DMS 273 (cell line): ENCODE results near the gene SNX14.

Experiments
- DNase-seq: peaks from one replicate; lab custom pipeline; 2025; ENCODE audit not compliant: unreplicated experiment; lab: John Stamatoyannopoulos, UW

SNX14 gene

DNA sequence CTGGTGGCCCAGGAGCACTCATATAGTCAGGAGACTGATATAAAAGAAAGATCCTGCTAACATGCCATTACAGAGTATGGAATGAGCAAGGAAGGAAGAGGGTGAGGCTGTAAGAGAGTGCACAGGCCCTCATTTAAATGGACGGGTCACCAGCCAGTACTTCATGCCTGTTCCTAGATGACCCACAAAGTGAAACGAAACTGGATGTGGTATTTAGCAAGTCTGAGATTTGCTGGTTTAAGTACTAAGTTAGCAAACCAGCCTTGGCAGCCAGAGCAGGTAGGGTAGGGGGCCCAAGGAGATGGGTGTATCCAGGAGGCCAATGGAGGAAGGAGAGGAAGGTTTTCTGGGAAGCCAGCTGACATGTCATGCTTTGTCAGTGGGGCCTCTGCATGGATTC, 127.9 kb downstream of the SNX14 start:
- no peak for DNase-seq

DNA sequence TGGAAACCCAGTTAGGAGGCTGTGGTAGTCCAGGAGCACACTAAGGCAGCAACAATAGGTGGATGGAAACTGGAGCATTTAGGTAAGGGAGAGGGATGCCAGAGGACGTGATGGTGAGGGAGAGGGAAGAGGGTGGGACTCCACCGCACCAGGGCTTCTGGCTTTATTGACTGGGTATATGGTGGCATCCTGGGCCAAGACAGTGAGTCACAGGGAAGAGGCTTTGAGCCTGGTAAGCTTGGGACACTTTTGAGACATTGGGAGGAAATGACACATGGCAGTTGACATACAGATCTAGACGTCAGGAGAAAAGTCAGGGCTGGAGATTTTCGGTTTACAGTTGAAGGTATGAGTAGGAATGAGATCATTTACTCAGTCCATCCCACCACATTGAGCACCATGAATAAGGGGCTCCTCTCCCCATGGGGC, 128.9 kb downstream of the SNX14 start:
- no peak for DNase-seq

DNA sequence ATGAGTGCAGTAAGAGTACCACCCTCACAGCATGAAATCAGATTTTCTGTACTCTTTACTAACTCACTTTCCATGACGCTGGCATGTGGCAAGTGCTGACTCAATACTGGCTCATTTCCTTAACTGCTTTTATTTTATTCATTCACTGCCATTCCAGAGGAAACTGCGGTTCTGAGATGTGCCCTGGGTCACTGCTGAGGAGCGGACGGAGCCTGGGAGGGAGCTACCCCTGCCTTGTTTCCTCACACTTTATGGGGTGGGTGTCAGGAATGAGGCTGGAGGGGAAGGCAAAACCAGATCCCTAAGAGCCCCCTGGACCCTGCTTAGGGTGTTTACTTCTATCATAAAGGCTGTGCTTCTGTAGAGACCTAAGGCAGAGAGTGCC, 129.4 kb downstream of the SNX14 start:
- no peak for DNase-seq

DNA sequence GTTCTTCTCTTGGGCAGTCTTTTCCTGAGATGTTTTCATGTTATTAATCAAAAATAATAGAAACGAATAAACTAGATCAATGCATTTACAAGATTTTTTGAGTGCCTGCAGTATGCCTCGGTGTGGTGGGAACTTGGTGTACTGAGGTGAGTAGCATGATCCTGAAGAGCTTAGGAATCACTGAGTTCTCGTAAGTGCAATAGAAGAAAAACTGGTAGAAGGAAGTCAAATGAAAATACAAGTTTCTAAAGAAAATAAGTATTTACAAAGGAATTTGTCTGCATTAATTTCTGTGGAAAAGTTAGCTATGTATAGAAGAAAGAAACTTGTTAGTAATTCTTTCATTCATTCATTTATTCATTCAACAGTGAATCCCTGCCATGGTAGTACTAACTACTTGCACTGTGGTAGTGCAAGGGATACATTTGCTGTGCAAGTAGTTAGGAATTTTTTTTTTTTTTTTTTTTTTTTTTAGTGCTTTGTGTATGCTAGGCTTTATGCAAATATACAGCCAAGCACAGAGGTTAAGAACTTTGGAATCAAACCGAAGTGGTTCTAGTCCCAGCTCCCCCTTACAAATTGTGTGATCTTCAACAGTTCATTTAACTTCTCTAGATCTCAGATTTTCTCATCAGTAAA, 129.9 kb downstream of the SNX14 start:
- no peak for DNase-seq

DNA sequence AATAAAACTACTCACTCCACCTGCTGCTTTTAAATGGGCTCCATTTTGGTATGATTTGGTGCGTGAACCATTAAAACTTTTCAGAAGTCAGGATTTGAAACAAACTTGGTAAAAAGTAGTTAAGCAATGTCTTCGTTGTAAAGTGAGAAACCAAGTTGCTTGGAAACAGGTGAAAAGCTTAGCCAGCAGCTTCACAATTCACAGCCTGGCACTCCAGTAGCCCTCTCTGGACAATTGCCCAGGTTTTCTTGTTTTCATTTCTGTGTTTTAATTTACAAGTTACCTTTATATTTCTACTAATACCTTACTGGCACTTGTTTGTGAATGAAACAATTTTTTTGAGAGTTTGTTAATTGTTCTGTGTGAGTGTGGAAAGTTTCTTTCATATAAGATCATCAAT, 131.0 kb downstream of the SNX14 start:
- peak; percentile 27 for DNase-seq

DNA sequence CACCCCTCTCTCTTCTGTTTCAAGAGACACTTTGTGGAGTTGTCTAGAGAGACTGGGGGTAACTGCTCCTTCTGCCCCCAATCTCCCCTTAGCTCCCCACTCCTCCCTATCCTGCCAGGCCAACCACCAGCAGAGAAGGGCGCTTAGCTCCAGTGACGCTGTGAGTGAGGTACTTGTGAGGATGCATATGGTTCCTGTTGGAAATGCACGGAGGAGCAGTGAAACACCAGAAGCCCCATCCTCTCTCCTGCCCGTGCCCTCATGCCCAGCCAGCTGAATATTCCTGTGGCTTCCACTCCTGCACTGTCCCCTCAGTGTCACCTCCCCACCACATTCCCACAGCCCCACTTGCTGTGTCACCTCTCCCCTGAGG, 131.9 kb downstream of the SNX14 start:
- DNase-seq = no peak

DNA sequence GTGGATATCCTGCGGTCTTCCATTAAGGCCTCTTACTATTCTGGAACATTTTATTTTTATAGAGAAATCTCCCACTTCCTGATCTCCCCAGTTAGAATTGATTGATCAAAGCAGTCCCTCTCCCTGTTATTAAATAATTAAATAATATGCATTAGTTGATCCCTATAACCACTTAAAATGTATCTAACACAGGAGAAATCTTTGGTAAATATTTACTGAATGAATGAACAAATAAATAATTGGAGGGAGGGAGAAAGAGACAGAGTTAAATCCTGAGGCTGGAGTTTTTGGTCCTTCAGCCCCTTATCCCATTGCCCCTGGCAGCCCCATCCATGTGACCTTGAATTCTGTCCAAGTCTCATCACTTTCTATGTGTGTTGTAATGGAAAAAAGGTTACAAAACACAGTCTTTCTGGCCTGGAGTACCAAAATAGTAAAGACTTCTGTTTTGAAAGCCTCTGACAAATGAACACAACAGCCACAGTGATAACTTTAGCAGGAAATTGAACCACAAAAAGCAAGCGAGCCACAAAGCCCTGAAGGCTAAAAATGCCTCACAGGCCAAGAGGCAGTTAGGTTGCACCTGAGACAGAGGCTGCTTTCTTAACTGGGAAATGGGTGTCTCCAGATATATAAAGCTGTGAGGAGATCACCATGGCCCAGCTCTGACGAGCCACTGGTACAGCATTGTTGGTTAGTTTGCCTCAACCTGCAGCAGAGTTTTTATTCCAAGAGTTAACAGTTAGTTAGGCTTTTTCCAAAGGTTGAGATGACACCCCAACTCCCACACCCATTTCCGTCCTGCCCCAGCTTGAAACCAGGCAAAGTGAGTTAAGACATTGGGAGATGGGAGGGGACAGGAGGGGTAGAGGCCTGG, 132.5 kb downstream of the SNX14 start:
- DNase-seq = no peak

DNA sequence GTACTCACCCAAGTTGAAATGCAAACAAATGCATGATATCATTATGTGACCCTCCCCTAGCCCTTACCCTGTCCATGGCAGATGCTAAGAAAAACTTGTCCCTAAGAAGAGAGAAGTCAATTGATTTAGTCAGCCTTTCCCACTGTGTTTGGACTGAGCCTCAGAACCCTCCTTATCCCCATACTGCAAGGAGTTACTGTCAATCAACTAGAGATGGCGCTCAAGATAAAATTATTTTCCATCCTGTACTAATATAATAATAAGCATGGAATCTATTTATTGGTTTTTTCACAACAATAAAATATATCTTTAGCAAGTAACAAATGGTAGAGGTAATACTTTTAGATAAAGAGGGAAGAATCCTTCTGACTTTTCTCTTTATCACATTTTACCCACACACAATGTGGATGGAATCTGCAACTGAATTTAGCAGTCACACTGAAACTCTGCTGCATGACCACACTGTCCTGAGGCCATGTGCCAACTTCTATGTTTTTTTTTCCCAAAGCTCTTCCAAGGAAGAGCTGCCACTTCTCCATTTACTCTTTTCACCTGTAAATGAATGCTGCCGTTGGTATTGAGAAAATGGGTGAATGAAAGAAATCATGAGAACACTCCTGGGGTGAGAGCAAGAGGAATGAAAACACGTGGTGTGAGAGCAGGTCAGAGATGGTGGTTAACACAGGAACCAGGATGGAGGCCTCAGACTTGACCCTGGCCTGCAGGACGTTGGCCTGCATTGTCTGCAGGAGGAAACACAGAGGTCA, 133.3 kb downstream of the SNX14 start:
- no peak for DNase-seq

DNA sequence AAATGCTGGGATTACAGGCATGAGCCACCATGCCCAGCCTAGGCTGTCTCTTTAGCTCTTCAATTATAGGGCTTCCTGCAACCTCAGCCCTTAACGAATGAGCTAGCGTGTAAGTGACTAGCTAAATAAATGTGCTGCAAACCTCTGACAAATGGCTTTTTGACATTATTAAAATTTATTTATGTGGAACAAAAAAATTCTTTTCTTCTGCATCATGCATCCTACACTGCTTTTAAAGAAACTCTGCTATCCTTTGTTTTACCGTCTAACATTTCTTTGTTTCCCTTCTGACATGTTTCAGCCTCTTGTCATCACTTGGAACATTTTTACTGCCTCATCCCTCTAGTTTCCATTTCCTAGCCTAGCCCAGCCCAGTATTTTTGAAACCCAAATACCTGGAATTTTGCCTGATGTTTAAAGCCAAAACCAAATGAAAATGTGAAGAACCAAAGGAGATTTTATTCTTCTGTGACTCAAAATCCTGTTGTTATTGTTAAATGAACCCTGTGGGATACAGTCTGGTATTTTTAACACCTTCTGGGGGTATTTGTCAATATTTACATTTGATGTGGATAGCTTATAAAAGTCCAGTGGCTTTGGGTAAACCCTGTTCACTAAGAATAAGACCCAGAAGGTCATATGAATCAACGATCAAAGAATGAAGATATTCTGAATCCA, 134.3 kb downstream of the SNX14 start:
- no peak for DNase-seq

DNA sequence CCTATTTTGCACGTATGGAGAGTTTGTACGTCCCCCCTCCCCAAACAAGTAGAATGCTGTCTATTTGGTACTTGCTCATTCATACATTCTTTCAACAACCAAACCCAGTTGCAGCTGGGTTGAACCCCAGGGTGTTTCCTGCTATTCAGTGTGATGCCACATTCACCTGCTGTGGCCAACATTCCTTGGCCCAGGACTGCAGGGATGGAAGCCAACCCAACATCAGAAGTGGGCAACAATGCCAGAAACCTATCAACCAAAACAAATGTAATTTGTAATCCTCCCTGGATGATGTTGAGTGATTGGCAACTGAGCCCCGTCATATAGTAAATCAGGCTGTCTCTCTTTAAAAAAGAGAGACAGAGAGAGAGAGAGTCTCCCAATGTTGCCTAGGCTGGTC, 134.9 kb downstream of the SNX14 start:
- DNase-seq = no peak

DNA sequence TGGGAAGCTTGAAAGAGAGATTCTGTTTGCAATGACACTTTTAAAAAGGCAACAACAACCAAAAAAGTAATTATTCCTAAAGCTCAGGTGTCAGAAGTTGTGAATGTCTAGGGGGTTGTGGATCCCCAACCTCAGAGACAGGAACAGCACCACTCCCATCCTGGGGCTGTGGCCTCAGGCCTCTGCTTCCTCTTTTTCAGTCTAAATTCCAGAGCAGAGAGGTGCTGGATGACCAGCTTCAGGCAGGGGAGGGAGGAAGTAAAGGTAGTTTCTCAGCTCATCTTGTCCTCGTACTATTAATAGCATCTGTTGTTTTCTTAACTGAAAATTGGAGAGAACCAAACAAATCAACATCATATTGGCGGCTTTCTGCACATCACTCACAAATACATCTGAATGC, 135.5 kb downstream of the SNX14 start:
- no peak for DNase-seq

DNA sequence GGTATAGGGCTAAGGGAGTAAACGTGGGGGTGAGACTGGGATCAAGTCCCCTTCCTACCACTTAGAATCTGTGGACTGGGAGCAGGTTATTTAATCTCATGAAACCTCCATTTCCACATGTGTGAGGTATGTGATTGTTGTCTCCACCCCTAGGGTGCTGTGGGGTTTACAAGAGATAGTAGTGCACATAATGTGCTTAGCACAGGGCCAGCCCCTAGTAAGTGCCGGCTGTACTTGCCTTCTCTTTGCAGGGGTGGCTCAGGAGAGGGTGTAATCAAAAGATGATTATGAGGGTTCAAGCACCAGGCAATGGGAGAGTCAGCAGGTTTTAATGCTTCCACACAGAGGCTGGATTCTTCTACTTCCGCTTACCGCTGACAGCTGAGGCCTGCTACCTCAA, 136.9 kb downstream of the SNX14 start:
- no peak for DNase-seq
